K562 (cell line): Measurements from ENCODE around the gene MCL1. TPM values are rescaled to one million over a fixed set of nuclear protein-coding genes. Genes with fewer than 3 reads are reported as not detected.

Experiments
- ATAC-seq: fragments of 200-7000 bp; cut with Tn5 transposase; 3 replicates; pipeline ENCODE4 v1.9.1; 2020; ENCODE audit warnings: moderate library complexity
- BruUV-seq: library from RNA; stranded (reverse); fragments of 400-500 nt; replicated peaks from 2 replicates; lab custom pipeline; 2021; lab: Mats Ljungman, UMichigan
- CTCF ChIA-PET: fragments of 300-600 bp; formaldehyde crosslinking; extraction: SDS; loops from one replicate; lab custom pipeline; 2021; ENCODE audit warnings: low intra/inter-chr PET ratio; lab: Yijun Ruan, JAX
- POLR2A ChIA-PET: fragments of 300-600, 350-650 bp; sonication (Branson Sonifier 250); formaldehyde crosslinking; extraction: SDS; loops from one replicate; lab custom pipeline; 2021; ENCODE audit warnings: antibody characterized with exemption, inconsistent platforms; lab: Yijun Ruan, JAX
- DNase-seq, 4 experiments: peaks; one replicate each; pipeline versions ENCODE4 v3.0.0 to v3.0.0-alpha.2; 2011 to 2018; ENCODE audit warnings: low spot score in 3 of 4, mixed read lengths in 3 of 4; ENCODE audit errors: extremely low read depth in 1 of 4
- FAIRE-seq: peaks from 2 replicates; lab custom pipeline; 2011; peaks lifted over from hg19 to GRCh38; lab: Jason Lieb, UNC
- H2AFZ ChIP-seq: 2 replicates; pipeline ENCODE4 v1.6.0; 2011; ENCODE audit warnings: low read depth, low read length, control low read depth, inconsistent platforms
- H3K27ac ChIP-seq: fragments of 200-600 bp; 3 replicates; pipeline ENCODE4 v1.8.0; 2011; ENCODE audit warnings: low read depth, mild to moderate bottlenecking, control low read depth, inconsistent platforms, low read length, moderate library complexity, mixed read lengths; ENCODE audit errors: extremely low read depth
- H3K27me3 ChIP-seq, 2 experiments: fragments of 300-600 bp in 1 of 2; 2 replicates in 1 of 2; 3 replicates in 1 of 2; pipeline versions ENCODE4 v1.6.0 to v1.8.0; 2011; ENCODE audit warnings: inconsistent platforms in 2 of 2, low read length in 2 of 2, mild to moderate bottlenecking in 1 of 2, mixed read lengths in 1 of 2, moderate library complexity in 1 of 2; ENCODE audit not compliant: control insufficient read depth in 2 of 2, insufficient read depth in 2 of 2
- H3K36me3 ChIP-seq: fragments of 300-600 bp; 3 replicates; pipeline ENCODE4 v1.8.0; 2011; ENCODE audit warnings: mild to moderate bottlenecking, low read length, inconsistent platforms; ENCODE audit not compliant: control insufficient read depth, insufficient read depth
- H3K4me1 ChIP-seq, 2 experiments: fragments of 200-600 bp in 1 of 2; replicated peaks in 1 of 2; 2 replicates in 1 of 2; 3 replicates in 1 of 2; pipeline versions ENCODE4 v1.5.1 to v1.8.0; 2011; ENCODE audit warnings: inconsistent platforms in 2 of 2, low read length in 2 of 2, mild to moderate bottlenecking in 1 of 2, mixed read lengths in 1 of 2, moderate library complexity in 1 of 2; ENCODE audit not compliant: control insufficient read depth in 2 of 2, insufficient read depth in 2 of 2
- H3K4me2 ChIP-seq: 2 replicates; pipeline ENCODE4 v1.6.1; 2011; ENCODE audit warnings: low read length, control low read depth, inconsistent platforms, mixed read lengths; ENCODE audit not compliant: insufficient read depth
- H3K4me3 ChIP-seq: fragments of 200-600 bp; sonication (generic), shearing (Covaris generic); 2 replicates; pipeline ENCODE4 v1.5.1; 2016; ENCODE audit warnings: control low read depth, inconsistent platforms
- H3K79me2 ChIP-seq: fragments of 200-600 bp; 3 replicates; pipeline ENCODE4 v1.8.0; 2011; ENCODE audit warnings: low read length, inconsistent platforms; ENCODE audit not compliant: control insufficient read depth, insufficient read depth
- H3K9ac ChIP-seq, 2 experiments: 2 replicates each; pipeline versions ENCODE4 v1.6.0 to v1.6.1; 2011; ENCODE audit warnings: low read depth in 2 of 2, low read length in 2 of 2, control low read depth in 1 of 2, inconsistent platforms in 1 of 2, mild to moderate bottlenecking in 1 of 2, mixed read lengths in 1 of 2; ENCODE audit not compliant: insufficient read depth in 1 of 2
- H3K9me1 ChIP-seq: one replicate; pipeline ENCODE4 v1.6.0; 2011; ENCODE audit warnings: inconsistent platforms, mild to moderate bottlenecking, low read length, moderate library complexity; ENCODE audit not compliant: control insufficient read depth, insufficient read depth
- H3K9me3 ChIP-seq: replicated peaks from 2 replicates; pipeline ENCODE4 v1.5.1; 2011; ENCODE audit warnings: low read depth, low read length, inconsistent platforms; ENCODE audit not compliant: control insufficient read depth, insufficient read depth
- H4K20me1 ChIP-seq: replicated peaks from 2 replicates; pipeline ENCODE4 v1.6.1; 2011; ENCODE audit warnings: low read length, inconsistent platforms, mixed read lengths; ENCODE audit not compliant: control insufficient read depth, insufficient read depth
- CBFA2T2 ChIP-seq: fragments of 450-650 bp; conservative IDR thresholded peaks from 2 replicates; pipeline ENCODE4 v1.6.1; 2017; ENCODE audit warnings: mild to moderate bottlenecking
- CREB1 ChIP-seq, 2 experiments: sonication (generic) in 1 of 2; formaldehyde crosslinking in 1 of 2; IDR thresholded peaks; 2 replicates each; pipeline versions ENCODE4 v1.6.1 to v1.8.0; 2012 to 2022; ENCODE audit warnings: inconsistent platforms in 1 of 2, mild to moderate bottlenecking in 1 of 2, missing genetic modification reagents in 1 of 2, moderate library complexity in 1 of 2
- ETV1 ChIP-seq: fragments of 450-650 bp; conservative IDR thresholded peaks from 2 replicates; pipeline ENCODE4 v1.6.1; 2016; ENCODE audit warnings: missing genetic modification characterization, control low read depth, low read depth, missing compliant biosample characterization
- EWSR1 ChIP-seq: fragments of 450-650 bp; IDR thresholded peaks from 2 replicates; pipeline ENCODE4 v1.6.1; 2018; ENCODE audit warnings: borderline replicate concordance, mild to moderate bottlenecking, low read depth, moderate library complexity; ENCODE audit not compliant: partially characterized antibody
- GATAD2A ChIP-seq: fragments of 450-650 bp; IDR thresholded peaks from 2 replicates; pipeline ENCODE4 v1.6.1; 2017
- KLF6 ChIP-seq: fragments of 250-450 bp; sonication (Bioruptor Pico); IDR thresholded peaks from 2 replicates; pipeline ENCODE4 v1.4.0; 2020; ENCODE audit warnings: mild to moderate bottlenecking, moderate library complexity, borderline replicate concordance
- NELFE ChIP-seq: IDR thresholded peaks from 2 replicates; pipeline ENCODE4 v1.6.1; 2011; ENCODE audit warnings: mild to moderate bottlenecking; ENCODE audit not compliant: insufficient read depth, insufficient read length
- NFATC3 ChIP-seq: fragments of 450-650 bp; IDR thresholded peaks from 2 replicates; pipeline ENCODE4 v1.6.1; 2017; ENCODE audit warnings: mild to moderate bottlenecking
- SNRNP70 ChIP-seq: fragments of 200-400 bp; formaldehyde crosslinking; optimal IDR thresholded peaks from 2 replicates; pipeline ENCODE3; 2017; ENCODE audit warnings: low read depth, low read length
- SREBF2 ChIP-seq: sonication (generic); formaldehyde crosslinking; IDR thresholded peaks from 2 replicates; pipeline ENCODE4 v1.4.0; 2020; ENCODE audit warnings: mild to moderate bottlenecking, missing genetic modification reagents
- XRCC5 ChIP-seq: fragments of 200-400 bp; formaldehyde crosslinking; IDR thresholded peaks from 2 replicates; pipeline ENCODE4 v1.6.1; 2017; ENCODE audit warnings: low read depth, mild to moderate bottlenecking, low read length
- ZNF134 ChIP-seq: fragments of 250-450 bp; sonication (Bioruptor Pico); conservative IDR thresholded peaks from 2 replicates; pipeline ENCODE4 v1.4.0; 2020
- ZNF408 ChIP-seq: fragments of 250-450 bp; sonication (Bioruptor Pico); IDR thresholded peaks from 2 replicates; pipeline ENCODE4 v1.4.0; 2020; ENCODE audit warnings: low read depth, mild to moderate bottlenecking, moderate library complexity
- WGBS: fragments of 100-300 bp; shearing (Covaris generic); methylation state at CpG from one replicate; pipeline ENCODE4 v1.1.6; 2016; ENCODE audit warnings: low coverage, mixed read lengths; ENCODE audit not compliant: insufficient coverage; ENCODE audit errors: missing lambda C conversion rate; 5-methylcytosine and 5-hydroxymethylcytosine counted together
- in situ Hi-C: fragments of 300-500 bp; cut with MboI; formaldehyde crosslinking; loops from 4 replicates; pipeline ENCODE4 v1.15.0; 2018; ENCODE audit warnings: inconsistent platforms, mixed read lengths
- intact Hi-C: fragments of 100-400 bp; cut with micrococcal nuclease; formaldehyde crosslinking; loops from 2 replicates; pipeline ENCODE4 v1.14.2; 2022
- polyA plus RNA-seq, 8 experiments: library from polyadenylated mRNA; depleted of rRNA in 4 of 8; stranded (reverse) in 5 of 8; unstranded in 3 of 8; fragments of >200 nt; fragmentation: Nextera tagmentation in 2 of 8; fragmentation: Illumina TruSeq in 1 of 8; extraction: Ambion mirVana in 2 of 8; extraction: Trizol in 1 of 8; gene quantifications; 2 replicates each; pipeline versions ENCODE4 v1.2.1 to v1.2.3, GENCODE V29; 2011 to 2014; ENCODE audit warnings: inconsistent platforms in 1 of 8, missing spikeins in 1 of 8
- total RNA-seq, 7 experiments: library from RNA; depleted of rRNA in 6 of 7; stranded (reverse); fragments of >200 nt in 6 of 7; fragmentation: Illumina TruSeq in 2 of 7; extraction: Trizol in 2 of 7; gene quantifications; 2 replicates each; pipeline versions ENCODE4 v1.2.1 to v1.2.3, GENCODE V29; 2011 to 2021; ENCODE audit warnings: low replicate concordance in 1 of 7
- TF ChIP-seq, protein P1 (sequence below): fragments of 450-650 bp; IDR thresholded peaks from 2 replicates; pipeline ENCODE4 v1.6.1; 2017; ENCODE audit warnings: mild to moderate bottlenecking, moderate library complexity
- TF ChIP-seq, protein P2 (sequence below): fragments of 450-650 bp; IDR thresholded peaks from 2 replicates; pipeline ENCODE4 v1.6.1; 2016
- TF ChIP-seq, protein P3 (sequence below): fragments of 150-350 bp; IDR thresholded peaks from 2 replicates; pipeline ENCODE4 v1.6.1; 2014; ENCODE audit warnings: low read depth, mild to moderate bottlenecking, low read length, borderline replicate concordance

The MCL1 gene
- total and polyA plus RNA-seq, 9 of the 15 experiments (the other 6 are each of a cell fraction or from before 2014, with no cell fraction given), result 27.1 to 224 (median 138) TPM

DNA sequence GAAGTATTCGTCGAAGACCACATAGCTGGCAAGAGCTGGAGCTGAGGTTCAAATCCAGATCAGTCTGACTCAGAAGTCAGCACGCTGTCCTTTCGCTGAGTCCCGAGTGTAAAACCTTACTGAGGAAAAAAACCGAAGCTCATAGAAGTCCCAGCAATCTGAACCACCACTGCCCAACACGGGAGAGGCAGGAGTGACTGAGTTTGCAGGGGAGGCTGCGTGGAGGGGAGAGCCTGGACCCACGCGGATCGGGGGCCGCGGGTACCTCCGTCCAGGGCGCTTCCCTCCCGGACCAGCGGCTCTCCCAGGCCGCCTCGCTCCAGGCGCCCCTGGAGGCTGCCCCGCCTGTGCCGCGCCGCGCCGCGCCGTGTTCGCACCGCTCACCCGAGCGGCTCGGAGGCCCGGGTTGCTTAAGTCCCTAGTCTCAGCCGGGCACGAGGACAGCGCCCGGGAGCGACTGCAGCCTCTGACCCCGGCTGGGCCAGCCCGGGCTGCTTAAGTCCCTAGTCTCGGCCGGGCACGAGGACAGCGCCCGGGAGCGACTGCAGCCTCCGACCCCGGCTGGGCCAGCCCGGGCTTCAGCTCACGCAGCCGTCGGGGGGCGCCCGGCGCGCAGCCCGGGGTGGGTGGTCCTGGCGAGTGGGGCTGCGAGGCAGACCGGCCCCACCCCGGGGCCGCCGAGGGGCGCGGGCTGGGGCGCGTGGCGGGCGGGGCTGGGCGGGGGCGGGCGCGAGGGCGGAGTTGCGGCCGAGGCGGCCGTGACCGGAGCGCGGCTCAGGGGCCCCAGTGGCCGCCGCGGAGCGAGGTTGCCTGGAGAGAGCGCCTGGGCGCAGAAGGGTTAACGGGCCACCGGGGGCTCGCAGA is 30.5 kb downstream of the MCL1 start, which contains the start of gene ADAMTSL4:
Gene ADAMTSL4, plus strand, starts transcription at position 777 of the 864 bp plus-strand sequence. CDS start 2,881 bp downstream, outside the sequence.
- peak within 1 kb of the TSS; percentile 87 for H3K27ac ChIP-seq
- no peaks in the 10 kb centered on the region for H3K27me3 ChIP-seq
- no peaks in the 10 kb centered on the region for H3K9me1 ChIP-seq
- DNase-seq (peak; percentile 84 to 94 (median 90)), ATAC-seq (peak; percentile 54), FAIRE-seq (peak; percentile 58)
- ChIA-PET POLR2A (interaction anchor here (0.6 to 8.9 kb wide), 12 partner anchors 9 to 108 kb away, joined by 3 to 53 read pairs (median 3); partner anchors contain the start of genes ENSA and TARS2), CTCF (interaction anchor here (0.6 kb wide), 1 partner anchor 307 kb away, joined by 3 read pairs; no protein-coding TSS in a partner anchor)
- no peaks in the 10 kb centered on the region for H4K20me1 ChIP-seq
- intact Hi-C loops, result loop anchor here (5.0 to 10.0 kb wide), 4 partner anchors 42 to 428 kb away; partner anchors contain the start of genes CA14, ECM1 and RPRD2
- H3K4me2 ChIP-seq, result peak within 1 kb of the TSS; percentile 95
- peak within 1 kb of the TSS; percentile 61 for H2AFZ ChIP-seq
- peaks cover 22% of the 10 kb centered on the region for H3K36me3 ChIP-seq
- under 1% methylated on average over 49 of the region's 91 CpGs for WGBS
- peak within 1 kb of the TSS; percentile 95 to 99 for H3K9ac ChIP-seq
- H3K4me1 ChIP-seq, result peaks cover 53 to 84% of the 10 kb centered on the region in 2 experiments
- H3K4me3 ChIP-seq, result peak within 1 kb of the TSS; percentile 75
- in situ Hi-C loops, result no loop called here
- no TSS peak for BruUV-seq
- H3K9me3 ChIP-seq, result no peaks in the 10 kb centered on the region
- H3K79me2 ChIP-seq, result peaks cover 71% of the 10 kb centered on the region
- no peak for TF ChIP-seq ZNF134 (CRISPR knock-in tag)
- no peak for TF ChIP-seq EWSR1
- no peak for TF ChIP-seq NELFE
- no peak for TF ChIP-seq KLF6
- TF ChIP-seq, protein P1, sequence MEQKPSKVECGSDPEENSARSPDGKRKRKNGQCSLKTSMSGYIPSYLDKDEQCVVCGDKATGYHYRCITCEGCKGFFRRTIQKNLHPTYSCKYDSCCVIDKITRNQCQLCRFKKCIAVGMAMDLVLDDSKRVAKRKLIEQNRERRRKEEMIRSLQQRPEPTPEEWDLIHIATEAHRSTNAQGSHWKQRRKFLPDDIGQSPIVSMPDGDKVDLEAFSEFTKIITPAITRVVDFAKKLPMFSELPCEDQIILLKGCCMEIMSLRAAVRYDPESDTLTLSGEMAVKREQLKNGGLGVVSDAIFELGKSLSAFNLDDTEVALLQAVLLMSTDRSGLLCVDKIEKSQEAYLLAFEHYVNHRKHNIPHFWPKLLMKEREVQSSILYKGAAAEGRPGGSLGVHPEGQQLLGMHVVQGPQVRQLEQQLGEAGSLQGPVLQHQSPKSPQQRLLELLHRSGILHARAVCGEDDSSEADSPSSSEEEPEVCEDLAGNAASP, result no peak
- TF ChIP-seq SNRNP70, result no peak
- no peak for TF ChIP-seq SREBF2 (CRISPR knock-in tag)
- no peak for TF ChIP-seq XRCC5
- no peak for TF ChIP-seq ETV1 (tag)
- no peak for TF ChIP-seq ZNF408
- TF ChIP-seq, protein P2, sequence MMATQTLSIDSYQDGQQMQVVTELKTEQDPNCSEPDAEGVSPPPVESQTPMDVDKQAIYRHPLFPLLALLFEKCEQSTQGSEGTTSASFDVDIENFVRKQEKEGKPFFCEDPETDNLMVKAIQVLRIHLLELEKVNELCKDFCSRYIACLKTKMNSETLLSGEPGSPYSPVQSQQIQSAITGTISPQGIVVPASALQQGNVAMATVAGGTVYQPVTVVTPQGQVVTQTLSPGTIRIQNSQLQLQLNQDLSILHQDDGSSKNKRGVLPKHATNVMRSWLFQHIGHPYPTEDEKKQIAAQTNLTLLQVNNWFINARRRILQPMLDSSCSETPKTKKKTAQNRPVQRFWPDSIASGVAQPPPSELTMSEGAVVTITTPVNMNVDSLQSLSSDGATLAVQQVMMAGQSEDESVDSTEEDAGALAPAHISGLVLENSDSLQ, result no peak
- no peak for TF ChIP-seq GATAD2A
- TF ChIP-seq NFATC3, result no peak
- TF ChIP-seq CREB1 (IDR thresholded peaks at IDR 0.05), result no peak; the same call in 1 of the 2 replicates
- no peak for TF ChIP-seq CREB1 (CRISPR knock-in tag; IDR thresholded peaks at IDR 0.05)
- TF ChIP-seq CBFA2T2, result no peak
- TF ChIP-seq, protein P3, sequence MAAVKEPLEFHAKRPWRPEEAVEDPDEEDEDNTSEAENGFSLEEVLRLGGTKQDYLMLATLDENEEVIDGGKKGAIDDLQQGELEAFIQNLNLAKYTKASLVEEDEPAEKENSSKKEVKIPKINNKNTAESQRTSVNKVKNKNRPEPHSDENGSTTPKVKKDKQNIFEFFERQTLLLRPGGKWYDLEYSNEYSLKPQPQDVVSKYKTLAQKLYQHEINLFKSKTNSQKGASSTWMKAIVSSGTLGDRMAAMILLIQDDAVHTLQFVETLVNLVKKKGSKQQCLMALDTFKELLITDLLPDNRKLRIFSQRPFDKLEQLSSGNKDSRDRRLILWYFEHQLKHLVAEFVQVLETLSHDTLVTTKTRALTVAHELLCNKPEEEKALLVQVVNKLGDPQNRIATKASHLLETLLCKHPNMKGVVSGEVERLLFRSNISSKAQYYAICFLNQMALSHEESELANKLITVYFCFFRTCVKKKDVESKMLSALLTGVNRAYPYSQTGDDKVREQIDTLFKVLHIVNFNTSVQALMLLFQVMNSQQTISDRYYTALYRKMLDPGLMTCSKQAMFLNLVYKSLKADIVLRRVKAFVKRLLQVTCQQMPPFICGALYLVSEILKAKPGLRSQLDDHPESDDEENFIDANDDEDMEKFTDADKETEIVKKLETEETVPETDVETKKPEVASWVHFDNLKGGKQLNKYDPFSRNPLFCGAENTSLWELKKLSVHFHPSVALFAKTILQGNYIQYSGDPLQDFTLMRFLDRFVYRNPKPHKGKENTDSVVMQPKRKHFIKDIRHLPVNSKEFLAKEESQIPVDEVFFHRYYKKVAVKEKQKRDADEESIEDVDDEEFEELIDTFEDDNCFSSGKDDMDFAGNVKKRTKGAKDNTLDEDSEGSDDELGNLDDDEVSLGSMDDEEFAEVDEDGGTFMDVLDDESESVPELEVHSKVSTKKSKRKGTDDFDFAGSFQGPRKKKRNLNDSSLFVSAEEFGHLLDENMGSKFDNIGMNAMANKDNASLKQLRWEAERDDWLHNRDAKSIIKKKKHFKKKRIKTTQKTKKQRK, result no peak
